IPS-15b (cell line): ENCODE results near the gene MIS12.
A peak's percentile ranks its signal among the peaks of the same experiment; 100 is the strongest.

Source experiments
- H3K27me3 ChIP-seq: one replicate; pipeline ENCODE4 v1.6.1; 2013; ENCODE audit warnings: low read length; ENCODE audit not compliant: control insufficient read depth, insufficient read depth
- H3K36me3 ChIP-seq: one replicate; pipeline ENCODE4 v1.6.1; 2013; ENCODE audit warnings: low read length; ENCODE audit not compliant: control insufficient read depth, insufficient read depth
- H3K4me1 ChIP-seq: one replicate; pipeline ENCODE4 v1.6.1; 2013; ENCODE audit warnings: mild to moderate bottlenecking, low read length; ENCODE audit not compliant: control insufficient read depth, insufficient read depth
- H3K4me3 ChIP-seq: one replicate; pipeline ENCODE4 v1.5.1; 2013; ENCODE audit warnings: low read depth, low read length
- H3K9ac ChIP-seq: one replicate; pipeline ENCODE4 v1.6.1; 2013; ENCODE audit warnings: low read depth, mild to moderate bottlenecking, low read length
- H3K9me3 ChIP-seq: one replicate; pipeline ENCODE4 v1.6.1; 2013; ENCODE audit warnings: mild to moderate bottlenecking, low read length; ENCODE audit not compliant: control insufficient read depth, insufficient read depth

MIS12 gene, protein sequence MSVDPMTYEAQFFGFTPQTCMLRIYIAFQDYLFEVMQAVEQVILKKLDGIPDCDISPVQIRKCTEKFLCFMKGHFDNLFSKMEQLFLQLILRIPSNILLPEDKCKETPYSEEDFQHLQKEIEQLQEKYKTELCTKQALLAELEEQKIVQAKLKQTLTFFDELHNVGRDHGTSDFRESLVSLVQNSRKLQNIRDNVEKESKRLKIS

DNA sequence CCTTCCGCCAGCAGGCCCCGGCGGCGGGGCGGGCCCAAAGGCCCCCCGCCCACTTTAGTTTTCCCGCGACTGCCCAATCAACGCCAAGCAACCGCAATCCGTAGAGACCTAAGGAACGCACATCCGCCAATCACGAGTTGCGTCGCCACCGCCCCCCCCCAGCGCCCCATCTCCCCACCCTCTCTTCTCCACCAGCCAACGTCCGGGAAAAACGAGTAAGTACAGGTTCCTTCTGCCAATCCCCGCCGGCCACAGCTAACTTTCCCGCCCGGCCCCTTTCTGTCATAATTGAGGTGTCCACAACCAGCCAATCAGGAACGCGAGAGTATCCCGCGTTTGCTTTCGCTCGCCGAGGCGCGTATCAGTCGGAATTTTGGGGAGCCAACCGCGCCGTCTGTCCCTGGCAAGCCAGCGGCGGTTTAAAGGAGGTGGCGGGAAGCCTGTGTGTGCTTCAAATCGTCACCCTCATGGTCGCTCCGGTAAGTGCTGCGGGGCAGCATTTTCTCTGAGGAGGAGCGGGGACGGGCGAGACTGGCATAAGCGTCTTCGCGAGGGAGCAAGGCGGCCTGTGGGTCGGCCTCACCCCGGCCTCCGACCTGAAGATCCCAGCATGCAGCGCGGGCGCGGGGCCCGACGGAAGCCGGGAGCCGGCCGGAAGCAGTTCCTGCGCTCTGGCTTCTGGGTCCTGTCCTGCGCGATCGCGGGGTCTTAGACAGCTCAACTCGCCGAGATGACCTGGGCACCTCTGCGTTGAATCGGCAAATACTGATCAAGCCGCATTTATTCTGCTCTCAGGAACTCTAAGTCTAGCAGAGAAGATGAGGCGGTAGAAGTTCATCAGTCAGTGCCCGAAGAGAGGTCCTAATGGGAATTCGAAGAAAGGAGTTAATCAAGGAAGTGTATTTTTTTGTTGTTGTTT is at the start of gene MIS12:
MIS12 (plus strand) TSS at position 361 of the 919 bp plus-strand sequence. CDS start 2,297 bp downstream, outside the sequence.
- Histone ChIP-seq H3K27me3 (no peaks in the 10 kb centered on the region), H3K4me1 (no peaks in the 10 kb centered on the region), H3K9me3 (no peaks in the 10 kb centered on the region), H3K9ac (peak within 1 kb of the TSS; percentile 98), H3K4me3 (peak within 1 kb of the TSS; percentile 95), H3K36me3 (peaks cover 9% of the 10 kb centered on the region)

DNA sequence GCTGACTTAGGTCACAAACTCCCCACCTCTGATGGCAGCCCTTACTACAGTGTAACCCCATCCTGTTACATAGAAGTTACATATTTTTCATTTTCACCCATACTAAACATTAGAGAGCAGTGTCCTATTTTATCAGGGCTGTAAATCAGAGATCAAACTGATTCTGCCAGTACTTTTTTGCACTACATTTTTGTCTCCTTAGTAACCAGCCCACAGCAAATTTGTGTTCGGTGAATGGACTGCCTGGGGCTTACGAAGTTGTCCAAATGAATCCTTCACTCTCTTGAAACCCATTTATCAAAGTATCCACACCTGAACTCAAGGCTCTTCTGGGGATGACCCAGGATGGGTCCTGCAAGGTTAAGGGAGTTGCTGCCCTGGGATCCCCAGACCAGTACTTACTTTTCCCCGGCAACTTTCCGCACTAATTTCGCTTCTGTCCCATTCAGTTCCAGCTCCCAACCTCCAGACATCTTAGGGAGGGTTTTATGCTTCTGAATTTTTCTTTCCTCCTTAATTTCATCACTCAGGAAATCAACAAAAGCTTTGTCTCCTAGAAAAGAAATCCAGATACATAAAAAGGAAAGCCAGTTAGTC is 48.5 kb upstream of the MIS12 start:
- H3K4me3 ChIP-seq = peak overlapping the region; percentile 59
- H3K9me3 ChIP-seq = no peaks in the 10 kb centered on the region
- no peaks in the 10 kb centered on the region for H3K27me3 ChIP-seq
- peaks cover 38% of the 10 kb centered on the region for H3K36me3 ChIP-seq
- H3K4me1 ChIP-seq = peaks cover 2% of the 10 kb centered on the region
- H3K9ac ChIP-seq = peak overlapping the region; percentile 56

DNA sequence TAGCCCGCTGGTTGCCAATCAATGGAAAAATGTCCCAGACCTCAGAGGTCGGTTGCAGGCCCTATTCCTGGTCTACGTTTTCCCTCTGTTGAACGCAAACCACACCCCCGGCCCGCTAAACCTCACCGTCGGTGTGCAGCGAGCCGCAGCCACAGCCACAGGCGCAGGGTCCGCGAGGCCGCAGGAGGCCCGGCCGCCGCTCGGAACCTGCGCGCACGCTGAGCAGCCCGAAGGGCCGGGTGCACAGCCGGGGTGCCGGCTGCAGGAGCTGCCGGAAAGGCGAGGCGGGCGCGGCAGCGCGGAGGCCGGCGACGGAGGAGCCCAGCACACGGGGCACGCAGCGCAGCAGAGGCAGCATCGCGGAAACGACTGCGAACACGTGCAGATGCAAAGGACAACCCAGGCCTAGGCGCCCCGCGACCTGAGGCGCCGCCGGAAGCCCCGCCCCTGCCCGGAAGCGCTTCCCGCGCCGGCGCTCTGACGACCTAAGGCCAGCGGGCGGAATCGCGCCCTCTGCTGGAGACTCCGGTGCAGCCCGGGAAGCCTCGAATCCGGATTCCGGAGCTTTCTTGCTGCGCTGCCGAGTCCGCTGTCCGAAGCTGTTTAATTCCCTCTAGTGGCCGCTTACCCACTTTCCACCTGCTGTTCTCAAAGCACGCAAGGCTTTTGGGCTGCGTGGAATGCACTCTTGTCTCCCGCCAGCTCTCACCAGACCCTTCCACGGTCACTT is 47.5 kb upstream of the MIS12 start, which contains the start of gene C1QBP:
C1QBP (minus strand) TSS at position 440 of the 730 bp plus-strand sequence; CDS start at position 358, 82 bp downstream.
- no peaks in the 10 kb centered on the region for H3K27me3 ChIP-seq
- H3K4me3 ChIP-seq = peak within 1 kb of the TSS; percentile 59
- peaks cover 2% of the 10 kb centered on the region for H3K4me1 ChIP-seq
- peaks cover 36% of the 10 kb centered on the region for H3K36me3 ChIP-seq
- H3K9ac ChIP-seq = peak within 1 kb of the TSS; percentile 56
- H3K9me3 ChIP-seq = no peaks in the 10 kb centered on the region

DNA sequence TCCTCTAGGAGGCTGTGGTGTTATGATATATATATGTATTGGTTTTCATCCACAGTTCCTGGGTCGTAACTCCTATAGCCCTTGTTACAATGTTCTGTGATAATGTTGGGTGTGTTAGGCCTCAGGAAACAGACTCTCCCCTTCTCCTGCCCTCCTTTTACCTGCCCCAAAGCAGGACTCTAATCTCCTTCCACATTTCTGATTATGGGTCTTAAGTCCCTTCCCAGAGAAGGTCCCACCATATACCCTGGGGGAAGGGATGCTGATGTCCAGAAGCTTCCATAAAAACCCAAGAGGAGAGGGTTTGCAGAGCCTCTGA is 47.0 kb upstream of the MIS12 start:
- H3K4me3 ChIP-seq = peak overlapping the region; percentile 59
- H3K4me1 ChIP-seq = peaks cover 2% of the 10 kb centered on the region
- H3K9ac ChIP-seq = no peak overlapping the region
- H3K27me3 ChIP-seq = no peaks in the 10 kb centered on the region
- H3K36me3 ChIP-seq = peaks cover 38% of the 10 kb centered on the region
- no peaks in the 10 kb centered on the region for H3K9me3 ChIP-seq

DNA sequence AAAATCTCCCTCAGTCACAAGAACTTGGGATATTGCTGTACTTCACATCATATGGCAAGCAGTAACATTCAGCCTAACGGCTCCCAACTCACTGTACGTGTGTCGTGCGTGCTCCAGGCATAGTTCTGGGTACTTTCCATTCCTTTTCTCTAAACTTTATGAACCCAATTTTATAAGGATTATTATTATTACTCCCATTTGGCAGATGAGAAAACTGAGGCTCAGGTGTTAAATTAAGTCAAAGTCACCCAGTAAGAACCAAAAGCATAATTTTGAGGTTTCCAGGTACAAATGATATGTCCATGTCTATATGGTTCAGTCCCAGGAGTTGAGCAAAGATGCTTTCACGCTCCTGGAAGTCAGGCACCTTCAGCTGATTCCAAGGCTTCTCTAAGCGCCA is 42.6 kb upstream of the MIS12 start:
- Histone ChIP-seq H3K9ac (no peak overlapping the region), H3K9me3 (no peaks in the 10 kb centered on the region), H3K4me1 (no peaks in the 10 kb centered on the region), H3K27me3 (no peaks in the 10 kb centered on the region), H3K4me3 (no peak overlapping the region), H3K36me3 (peaks cover 37% of the 10 kb centered on the region)

DNA sequence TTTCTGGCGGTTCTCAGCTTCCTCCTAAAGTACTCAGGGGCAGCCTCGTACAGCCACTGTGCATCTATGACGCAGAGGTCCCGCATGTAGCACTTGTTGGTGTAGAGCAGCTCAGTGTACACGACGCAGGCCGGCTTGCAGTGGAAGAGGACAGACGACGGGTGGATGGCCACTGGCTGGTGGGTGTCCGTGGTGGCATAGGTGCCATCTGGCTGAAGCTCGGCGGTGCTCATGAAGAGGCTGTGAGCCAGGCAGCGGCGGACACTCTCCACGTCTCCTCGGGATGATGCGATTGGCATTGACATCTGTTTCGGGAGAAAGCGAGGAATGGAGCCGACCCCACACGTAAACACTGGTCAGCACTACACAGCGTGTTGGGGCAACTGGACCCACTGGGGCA is 42.2 kb upstream of the MIS12 start:
- Histone ChIP-seq H3K36me3 (peaks cover 40% of the 10 kb centered on the region), H3K27me3 (no peaks in the 10 kb centered on the region), H3K9me3 (no peaks in the 10 kb centered on the region), H3K4me3 (no peak overlapping the region), H3K4me1 (no peaks in the 10 kb centered on the region), H3K9ac (no peak overlapping the region)

DNA sequence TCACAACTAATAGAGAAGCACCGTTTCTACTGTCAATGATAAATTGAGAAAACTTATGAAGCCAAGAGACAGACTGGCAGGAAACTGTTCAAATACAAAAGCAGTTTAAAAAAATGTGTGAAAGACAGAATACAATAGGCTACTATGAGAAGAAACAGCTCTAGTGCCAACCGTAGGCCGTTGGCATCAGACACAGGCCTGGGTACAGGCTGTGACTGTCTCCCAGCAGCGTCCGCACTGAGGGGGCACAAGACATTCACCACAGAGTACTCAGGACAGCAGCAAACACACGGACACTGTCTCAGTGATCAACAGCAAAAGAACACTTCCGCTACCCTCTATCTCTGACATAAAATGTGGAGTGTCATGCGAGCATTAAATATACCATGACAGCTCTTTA is 39.6 kb upstream of the MIS12 start:
- no peak overlapping the region for H3K4me3 ChIP-seq
- H3K4me1 ChIP-seq = no peaks in the 10 kb centered on the region
- H3K27me3 ChIP-seq = no peaks in the 10 kb centered on the region
- no peaks in the 10 kb centered on the region for H3K9me3 ChIP-seq
- H3K36me3 ChIP-seq = peaks cover 48% of the 10 kb centered on the region
- no peak overlapping the region for H3K9ac ChIP-seq

DNA sequence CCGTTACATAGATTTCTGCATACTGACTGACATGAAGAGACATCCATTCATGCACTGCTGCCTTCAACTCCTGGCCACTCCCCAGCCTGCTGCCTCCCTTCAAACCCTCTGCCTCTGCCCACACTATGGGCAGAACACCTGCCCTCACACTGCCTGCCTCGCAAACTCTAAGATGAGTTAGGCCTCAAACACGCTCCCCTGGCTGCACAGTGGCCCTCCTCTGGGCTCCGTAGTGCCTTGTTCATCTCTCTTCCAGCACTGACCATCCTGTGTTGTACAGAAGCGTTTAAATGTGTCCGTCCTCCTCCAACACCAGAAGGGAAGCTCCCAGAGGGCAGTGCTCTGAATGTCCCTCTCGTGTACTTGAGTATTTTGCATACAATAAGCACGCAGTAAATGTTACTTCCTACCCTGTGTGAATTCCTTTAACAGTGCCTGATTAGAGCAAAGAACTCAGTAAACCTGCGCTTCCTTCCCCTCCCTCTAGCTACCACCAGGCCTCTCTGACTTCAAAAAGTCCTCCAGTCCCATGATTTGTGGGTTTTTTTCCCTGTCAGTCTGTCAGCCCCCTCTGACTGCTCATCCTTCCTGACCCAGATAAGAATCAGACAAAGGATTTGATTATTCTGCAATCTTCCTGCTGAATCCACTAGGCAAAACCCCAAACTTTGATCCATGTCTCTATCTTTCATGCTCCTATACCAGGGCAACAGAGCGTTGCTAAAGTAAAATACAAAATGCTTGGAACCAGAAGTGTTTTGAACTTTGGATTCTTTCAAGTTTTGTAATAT is 21.5 kb upstream of the MIS12 start:
- H3K9ac ChIP-seq = no peak overlapping the region
- no peaks in the 10 kb centered on the region for H3K9me3 ChIP-seq
- no peaks in the 10 kb centered on the region for H3K27me3 ChIP-seq
- H3K4me3 ChIP-seq = no peak overlapping the region
- H3K4me1 ChIP-seq = peaks cover 4% of the 10 kb centered on the region
- peaks cover 21% of the 10 kb centered on the region for H3K36me3 ChIP-seq

DNA sequence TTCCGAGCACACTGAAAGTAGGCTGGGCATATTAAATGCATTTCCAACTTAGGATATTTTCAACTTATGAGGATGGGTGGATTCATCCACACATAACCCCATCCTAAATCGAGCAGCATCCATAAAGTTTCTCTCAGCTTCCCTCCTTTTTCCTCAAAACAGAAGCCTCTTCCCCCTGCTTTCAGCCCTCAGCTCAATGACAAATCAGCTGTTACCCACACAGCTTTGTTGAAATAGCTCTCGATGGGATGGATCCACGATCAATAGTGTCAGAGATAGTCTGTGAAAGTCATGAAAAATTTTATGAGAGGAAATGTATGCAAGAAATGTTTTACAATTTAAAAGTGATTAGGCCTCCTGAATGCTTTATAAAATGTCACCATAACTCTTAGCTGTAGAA is 20.1 kb upstream of the MIS12 start:
- Histone ChIP-seq H3K9ac (peak overlapping the region; percentile 24), H3K4me3 (peak overlapping the region; percentile 94), H3K27me3 (no peaks in the 10 kb centered on the region), H3K36me3 (peaks cover 11% of the 10 kb centered on the region), H3K4me1 (peaks cover 4% of the 10 kb centered on the region), H3K9me3 (no peaks in the 10 kb centered on the region)

DNA sequence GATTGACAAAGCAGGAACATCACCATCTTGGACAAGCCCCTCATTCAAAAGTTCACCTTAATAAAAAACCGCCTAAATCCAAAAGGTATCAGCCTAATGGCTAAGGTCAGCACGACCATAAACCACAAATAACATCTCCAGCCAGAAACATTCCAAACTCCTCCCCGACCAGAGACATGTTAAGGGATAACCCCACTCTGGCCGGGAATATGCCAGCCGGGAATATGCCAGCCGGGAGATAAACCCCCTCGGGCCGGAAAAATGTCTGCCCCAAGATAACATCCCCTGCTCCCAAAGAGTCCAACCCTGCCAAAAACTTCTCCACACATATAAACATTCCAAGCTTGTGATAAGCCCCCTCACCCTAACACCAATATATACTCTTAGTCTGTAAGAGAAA is 18.9 kb upstream of the MIS12 start:
- Histone ChIP-seq H3K27me3 (no peaks in the 10 kb centered on the region), H3K4me1 (peaks cover 4% of the 10 kb centered on the region), H3K4me3 (peak overlapping the region; percentile 94), H3K9ac (peak overlapping the region; percentile 84), H3K9me3 (no peaks in the 10 kb centered on the region), H3K36me3 (peaks cover 4% of the 10 kb centered on the region)

DNA sequence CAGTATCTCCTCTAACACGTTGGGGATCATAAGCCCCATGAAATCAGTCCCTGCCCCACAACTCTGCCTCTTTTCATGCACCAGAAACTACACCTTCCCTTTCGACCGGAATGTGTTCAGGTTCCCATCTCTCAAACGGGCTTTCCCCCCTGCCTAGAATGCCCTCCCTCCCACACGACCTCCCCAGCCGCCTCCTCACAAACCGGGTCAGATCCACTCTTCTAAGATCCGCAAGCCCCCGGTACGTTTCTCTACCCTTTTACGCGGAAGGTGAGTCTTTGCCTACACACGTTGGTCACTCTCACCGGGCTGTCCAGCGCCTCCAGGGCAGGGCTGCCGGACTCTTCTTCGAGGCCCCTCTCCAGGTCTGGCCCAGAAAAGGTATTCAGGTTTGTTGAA is 18.3 kb upstream of the MIS12 start:
- H3K9ac ChIP-seq = peak overlapping the region; percentile 84
- peaks cover 4% of the 10 kb centered on the region for H3K36me3 ChIP-seq

More for the DNA sequence above, 18.3 kb upstream of the MIS12 start:
- peak overlapping the region; percentile 94 for H3K4me3 ChIP-seq
- H3K4me1 ChIP-seq = peaks cover 4% of the 10 kb centered on the region
- H3K9me3 ChIP-seq = no peaks in the 10 kb centered on the region
- H3K27me3 ChIP-seq = no peaks in the 10 kb centered on the region
